SK-N-SH treated with all-trans-retinoic acid at 6 μM for 48 hours (cell line): Measurements from ENCODE around the gene CFAP74.

ENCODE experiments used
- ATAC-seq: fragments of 200-7000 bp; cut with Tn5 transposase; 3 replicates; pipeline ENCODE4 v1.9.1; 2020; ENCODE audit warnings: mild to moderate bottlenecking, moderate library complexity
- ARNTL ChIP-seq: fragments of 450-650 bp; formaldehyde crosslinking; IDR thresholded peaks from 2 replicates; pipeline ENCODE4 v1.5.0; 2020; ENCODE audit warnings: low read depth, mild to moderate bottlenecking, moderate library complexity, borderline replicate concordance
- BACH2 ChIP-seq: fragments of 250-450 bp; sonication (Bioruptor Pico); IDR thresholded peaks from 2 replicates; pipeline ENCODE4 v1.9.0; 2021; ENCODE audit warnings: mild to moderate bottlenecking, borderline replicate concordance
- CSDC2 ChIP-seq: fragments of 250-450 bp; sonication (Bioruptor Pico); IDR thresholded peaks from 2 replicates; pipeline ENCODE4 v1.5.0; 2020; ENCODE audit warnings: mild to moderate bottlenecking, moderate library complexity
- CSRNP3 ChIP-seq: fragments of 250-450 bp; sonication (Bioruptor Pico); IDR thresholded peaks from 2 replicates; pipeline ENCODE4 v1.5.1; 2021; ENCODE audit warnings: mild to moderate bottlenecking, moderate library complexity
- ESRRG ChIP-seq: fragments of 250-450 bp; sonication (Bioruptor Pico); IDR thresholded peaks from 2 replicates; pipeline ENCODE4 v1.6.1; 2021; ENCODE audit warnings: mild to moderate bottlenecking
- GLIS3 ChIP-seq: fragments of 250-450 bp; sonication (Bioruptor Pico); IDR thresholded peaks from 2 replicates; pipeline ENCODE4 v1.5.0; 2020; ENCODE audit warnings: mild to moderate bottlenecking, moderate library complexity
- ISL1 ChIP-seq: fragments of 250-450 bp; sonication (Bioruptor Pico); IDR thresholded peaks from 2 replicates; pipeline ENCODE4 v2.1.2; 2022; ENCODE audit warnings: mild to moderate bottlenecking, moderate library complexity
- OSR1 ChIP-seq: fragments of 250-450 bp; sonication (Bioruptor Pico); IDR thresholded peaks from 2 replicates; pipeline ENCODE4 v1.8.0; 2022; ENCODE audit warnings: moderate library complexity, mild to moderate bottlenecking, inconsistent platforms
- PATZ1 ChIP-seq: fragments of 250-450 bp; sonication (Bioruptor Pico); IDR thresholded peaks from 2 replicates; pipeline ENCODE4 v1.8.0; 2020; ENCODE audit warnings: mild to moderate bottlenecking, moderate library complexity, borderline replicate concordance
- RARB ChIP-seq: fragments of 250-450 bp; sonication (Bioruptor Pico); IDR thresholded peaks from 2 replicates; pipeline ENCODE4 v1.8.0; 2021; ENCODE audit warnings: mild to moderate bottlenecking, moderate library complexity
- SNAI2 ChIP-seq: fragments of 250-450 bp; sonication (Bioruptor Pico); IDR thresholded peaks from 2 replicates; pipeline ENCODE4 v1.5.0; 2020; ENCODE audit warnings: mild to moderate bottlenecking, moderate library complexity
- TCF4 ChIP-seq: fragments of 250-450 bp; sonication (Bioruptor Pico); IDR thresholded peaks from 2 replicates; pipeline ENCODE4 v1.8.0; 2021; ENCODE audit warnings: mild to moderate bottlenecking, moderate library complexity, borderline replicate concordance
- TOX ChIP-seq: fragments of 250-450 bp; sonication (Bioruptor Pico); IDR thresholded peaks from 2 replicates; pipeline ENCODE4 v1.8.0; 2021; ENCODE audit warnings: mild to moderate bottlenecking, moderate library complexity, borderline replicate concordance
- ZC3H10 ChIP-seq: fragments of 250-450 bp; sonication (Bioruptor Pico); IDR thresholded peaks from 2 replicates; pipeline ENCODE4 v1.5.1; 2021; ENCODE audit warnings: mild to moderate bottlenecking, moderate library complexity
- ZFP3 ChIP-seq: fragments of 250-450 bp; sonication (Bioruptor Pico); IDR thresholded peaks from 2 replicates; pipeline ENCODE4 v1.5.0; 2020; ENCODE audit warnings: mild to moderate bottlenecking, moderate library complexity
- ZNF565 ChIP-seq: fragments of 450-650 bp; formaldehyde crosslinking; conservative IDR thresholded peaks from 2 replicates; pipeline ENCODE4 v1.5.0; 2020; ENCODE audit warnings: low read depth, mild to moderate bottlenecking, moderate library complexity
- ZNF70 ChIP-seq: fragments of 450-650 bp; formaldehyde crosslinking; IDR thresholded peaks from 2 replicates; pipeline ENCODE4 v1.5.0; 2020; ENCODE audit warnings: mild to moderate bottlenecking, moderate library complexity
- ZNF8 ChIP-seq: fragments of 450-650 bp; formaldehyde crosslinking; IDR thresholded peaks from 2 replicates; pipeline ENCODE4 v1.5.0; 2020; ENCODE audit warnings: mild to moderate bottlenecking, moderate library complexity
- TF ChIP-seq, protein P1 (sequence below): fragments of 250-450 bp; sonication (Bioruptor Pico); IDR thresholded peaks from 2 replicates; pipeline ENCODE4 v1.8.0; 2021; ENCODE audit warnings: low read depth, mild to moderate bottlenecking, moderate library complexity, borderline replicate concordance
- TF ChIP-seq, protein P2 (sequence below): fragments of 250-450 bp; sonication (Bioruptor Pico); IDR thresholded peaks from 2 replicates; pipeline ENCODE4 v1.5.1; 2020; ENCODE audit warnings: low read depth, mild to moderate bottlenecking, moderate library complexity
- TF ChIP-seq, protein P3 (sequence below): fragments of 250-450 bp; sonication (Bioruptor Pico); IDR thresholded peaks from 2 replicates; pipeline ENCODE4 v1.5.0; 2020; ENCODE audit warnings: mild to moderate bottlenecking, moderate library complexity

Gene CFAP74

DNA sequence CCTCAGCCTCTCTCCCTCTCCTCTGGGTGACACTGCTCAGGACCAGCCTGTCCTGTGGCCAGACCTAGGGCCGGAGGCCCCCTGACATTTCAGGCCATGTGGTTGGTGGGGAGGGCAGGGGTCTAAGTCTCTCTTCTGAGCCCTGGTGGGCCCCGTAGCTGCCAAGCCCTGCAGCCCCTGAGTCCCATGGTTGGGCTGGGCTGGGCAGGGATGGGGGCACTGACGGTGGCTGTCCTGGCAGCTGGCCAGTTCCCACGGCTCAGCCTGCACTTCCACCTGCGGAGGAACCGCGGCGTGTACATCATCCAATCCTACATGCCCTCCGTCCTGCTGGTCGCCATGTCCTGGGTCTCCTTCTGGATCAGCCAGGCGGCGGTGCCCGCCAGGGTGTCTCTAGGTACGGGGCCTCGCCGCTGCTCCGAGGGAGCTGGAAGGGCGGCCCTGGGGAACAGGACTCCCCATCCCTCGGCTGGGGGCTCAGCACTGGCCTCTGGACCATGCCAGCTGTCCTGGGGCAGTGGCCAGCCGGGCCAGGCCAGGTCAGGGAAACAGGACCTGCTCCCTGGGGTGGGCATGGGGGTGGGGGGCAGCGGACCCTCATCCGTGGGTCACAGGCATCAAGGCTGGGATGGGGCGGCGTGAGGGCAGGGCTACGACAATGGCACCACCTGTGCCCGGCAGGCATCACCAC lies 25.4 kb upstream of the CFAP74 start:
- ATAC-seq = no peak
- TF ChIP-seq ISL1 (CRISPR knock-in tag) (no peak), GLIS3 (CRISPR knock-in tag) (no peak), CSDC2 (CRISPR knock-in tag) (no peak), RARB (CRISPR knock-in tag) (no peak), ARNTL (CRISPR knock-in tag) (no peak), PATZ1 (CRISPR knock-in tag) (no peak), ZC3H10 (CRISPR knock-in tag) (no peak), ESRRG (CRISPR knock-in tag) (no peak), ZFP3 (CRISPR knock-in tag) (no peak), ZNF70 (CRISPR knock-in tag) (no peak), ZNF8 (CRISPR knock-in tag) (no peak), BACH2 (no peak), CSRNP3 (no peak), ZNF565 (no peak), SNAI2 (CRISPR knock-in tag) (no peak), TCF4 (CRISPR knock-in tag) (no peak), OSR1 (no peak)
- TF ChIP-seq, protein P1, sequence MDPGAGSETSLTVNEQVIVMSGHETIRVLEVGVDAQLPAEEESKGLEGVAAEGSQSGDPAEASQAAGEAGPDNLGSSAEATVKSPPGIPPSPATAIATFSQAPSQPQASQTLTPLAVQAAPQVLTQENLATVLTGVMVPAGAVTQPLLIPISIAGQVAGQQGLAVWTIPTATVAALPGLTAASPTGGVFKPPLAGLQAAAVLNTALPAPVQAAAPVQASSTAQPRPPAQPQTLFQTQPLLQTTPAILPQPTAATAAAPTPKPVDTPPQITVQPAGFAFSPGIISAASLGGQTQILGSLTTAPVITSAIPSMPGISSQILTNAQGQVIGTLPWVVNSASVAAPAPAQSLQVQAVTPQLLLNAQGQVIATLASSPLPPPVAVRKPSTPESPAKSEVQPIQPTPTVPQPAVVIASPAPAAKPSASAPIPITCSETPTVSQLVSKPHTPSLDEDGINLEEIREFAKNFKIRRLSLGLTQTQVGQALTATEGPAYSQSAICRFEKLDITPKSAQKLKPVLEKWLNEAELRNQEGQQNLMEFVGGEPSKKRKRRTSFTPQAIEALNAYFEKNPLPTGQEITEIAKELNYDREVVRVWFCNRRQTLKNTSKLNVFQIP (CRISPR knock-in tag) = no peak
- TF ChIP-seq, protein P2, sequence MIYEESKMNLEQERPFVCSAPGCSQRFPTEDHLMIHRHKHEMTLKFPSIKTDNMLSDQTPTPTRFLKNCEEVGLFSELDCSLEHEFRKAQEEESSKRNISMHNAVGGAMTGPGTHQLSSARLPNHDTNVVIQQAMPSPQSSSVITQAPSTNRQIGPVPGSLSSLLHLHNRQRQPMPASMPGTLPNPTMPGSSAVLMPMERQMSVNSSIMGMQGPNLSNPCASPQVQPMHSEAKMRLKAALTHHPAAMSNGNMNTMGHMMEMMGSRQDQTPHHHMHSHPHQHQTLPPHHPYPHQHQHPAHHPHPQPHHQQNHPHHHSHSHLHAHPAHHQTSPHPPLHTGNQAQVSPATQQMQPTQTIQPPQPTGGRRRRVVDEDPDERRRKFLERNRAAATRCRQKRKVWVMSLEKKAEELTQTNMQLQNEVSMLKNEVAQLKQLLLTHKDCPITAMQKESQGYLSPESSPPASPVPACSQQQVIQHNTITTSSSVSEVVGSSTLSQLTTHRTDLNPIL (CRISPR knock-in tag) = no peak
- TF ChIP-seq, protein P3, sequence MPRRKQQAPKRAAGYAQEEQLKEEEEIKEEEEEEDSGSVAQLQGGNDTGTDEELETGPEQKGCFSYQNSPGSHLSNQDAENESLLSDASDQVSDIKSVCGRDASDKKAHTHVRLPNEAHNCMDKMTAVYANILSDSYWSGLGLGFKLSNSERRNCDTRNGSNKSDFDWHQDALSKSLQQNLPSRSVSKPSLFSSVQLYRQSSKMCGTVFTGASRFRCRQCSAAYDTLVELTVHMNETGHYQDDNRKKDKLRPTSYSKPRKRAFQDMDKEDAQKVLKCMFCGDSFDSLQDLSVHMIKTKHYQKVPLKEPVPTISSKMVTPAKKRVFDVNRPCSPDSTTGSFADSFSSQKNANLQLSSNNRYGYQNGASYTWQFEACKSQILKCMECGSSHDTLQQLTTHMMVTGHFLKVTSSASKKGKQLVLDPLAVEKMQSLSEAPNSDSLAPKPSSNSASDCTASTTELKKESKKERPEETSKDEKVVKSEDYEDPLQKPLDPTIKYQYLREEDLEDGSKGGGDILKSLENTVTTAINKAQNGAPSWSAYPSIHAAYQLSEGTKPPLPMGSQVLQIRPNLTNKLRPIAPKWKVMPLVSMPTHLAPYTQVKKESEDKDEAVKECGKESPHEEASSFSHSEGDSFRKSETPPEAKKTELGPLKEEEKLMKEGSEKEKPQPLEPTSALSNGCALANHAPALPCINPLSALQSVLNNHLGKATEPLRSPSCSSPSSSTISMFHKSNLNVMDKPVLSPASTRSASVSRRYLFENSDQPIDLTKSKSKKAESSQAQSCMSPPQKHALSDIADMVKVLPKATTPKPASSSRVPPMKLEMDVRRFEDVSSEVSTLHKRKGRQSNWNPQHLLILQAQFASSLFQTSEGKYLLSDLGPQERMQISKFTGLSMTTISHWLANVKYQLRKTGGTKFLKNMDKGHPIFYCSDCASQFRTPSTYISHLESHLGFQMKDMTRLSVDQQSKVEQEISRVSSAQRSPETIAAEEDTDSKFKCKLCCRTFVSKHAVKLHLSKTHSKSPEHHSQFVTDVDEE = no peak
- TF ChIP-seq, all 23 proteins: peak for 0

DNA sequence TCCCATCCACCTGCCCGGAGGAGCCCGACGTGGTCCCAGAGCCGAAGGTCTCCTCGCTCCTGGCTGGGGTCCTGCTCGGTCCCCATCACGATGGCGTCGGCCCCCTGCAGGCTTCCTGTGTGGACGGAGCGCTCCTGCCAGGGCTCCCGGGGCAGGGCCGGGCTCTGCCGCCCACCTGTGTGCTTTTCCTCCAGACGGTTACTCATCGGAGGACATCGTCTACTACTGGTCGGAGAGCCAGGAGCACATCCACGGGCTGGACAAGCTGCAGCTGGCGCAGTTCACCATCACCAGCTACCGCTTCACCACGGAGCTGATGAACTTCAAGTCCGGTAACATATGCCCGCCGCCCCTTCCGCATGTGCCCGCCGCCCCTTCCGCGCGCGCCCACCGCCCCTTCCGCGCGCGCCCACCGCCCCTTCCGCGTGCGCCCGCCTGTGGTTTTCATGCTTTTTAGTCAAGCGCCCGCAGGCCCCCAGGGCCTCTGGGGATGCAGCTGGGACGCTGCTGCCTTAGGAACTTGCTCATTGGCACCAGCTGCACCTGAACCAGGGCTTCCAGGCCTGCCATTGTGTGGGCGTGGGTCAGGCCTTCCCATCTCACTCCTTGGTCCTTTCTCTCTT lies 24.5 kb upstream of the CFAP74 start:
- TF ChIP-seq, protein P1 (CRISPR knock-in tag) = no peak
- TF ChIP-seq BACH2 (no peak), TOX (CRISPR knock-in tag) (no peak), TCF4 (CRISPR knock-in tag) (no peak), ESRRG (CRISPR knock-in tag) (no peak)
- TF ChIP-seq, protein P3 = no peak
- no peak for ATAC-seq
